NCI-H2171 (cell line): ENCODE measurements around the gene AKAP10.
A peak's percentile ranks its signal among the peaks of the same experiment; 100 is the strongest.
"Not testable (repeated sequence)": the region's sequence is repeated elsewhere in the genome, so short reads cannot be mapped to it uniquely, and the experiment has no call there.

Experiments used
- DNase-seq: peaks from one replicate; lab custom pipeline; 2025; lab: John Stamatoyannopoulos, UW

AKAP10 gene

DNA sequence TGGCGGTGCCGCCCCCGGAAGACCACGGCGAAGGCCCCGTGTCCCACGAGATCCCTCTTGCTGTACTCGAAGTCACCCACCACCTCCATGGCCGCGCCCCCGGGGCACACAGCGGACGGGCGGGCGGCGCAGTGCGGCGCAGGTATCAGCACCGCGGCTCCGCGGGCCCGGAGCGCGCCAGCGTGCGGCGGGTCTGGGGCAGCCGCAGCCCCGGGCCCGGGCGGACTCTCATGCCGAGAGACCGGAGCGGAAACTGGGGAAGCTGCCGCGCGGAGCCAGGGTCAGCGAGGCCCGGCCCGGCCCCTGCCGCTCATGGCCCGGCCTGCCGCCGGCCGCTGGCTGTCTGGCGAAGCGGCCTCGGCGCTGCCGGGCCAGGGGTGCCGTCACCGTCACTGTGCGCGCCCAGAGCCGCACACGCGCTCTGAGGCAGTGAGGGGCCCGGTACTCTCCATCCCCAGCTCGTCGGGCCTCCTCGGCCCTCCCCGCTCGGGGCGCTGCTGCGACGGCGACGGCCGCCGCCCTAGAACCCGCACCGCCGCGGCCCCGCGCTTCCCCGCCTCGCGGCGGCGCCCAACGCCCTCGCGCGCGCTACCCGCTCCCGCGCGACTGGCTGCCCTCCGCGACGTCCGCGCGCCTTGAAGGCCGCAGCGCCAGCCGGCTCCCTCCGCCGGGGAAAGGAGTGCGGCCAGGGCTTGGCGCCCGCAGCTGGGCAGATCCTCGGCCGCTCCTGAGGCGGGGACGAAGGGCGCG lies 110.1 kb downstream of the AKAP10 start, which contains the start of gene ULK2:
TSS of gene ULK2 (minus strand) at position 608 of the 750 bp plus-strand sequence. CDS start at position 89, 519 bp downstream.
- DNase-seq: peak; percentile 62

GRCh38 chr17:19867079-19867328 lies 110.6 kb downstream of the AKAP10 start:
- peak; percentile 39 for DNase-seq

- DNase-seq: no peak
Measured at GRCh38 chr17:19865021-19865420, 112.6 kb downstream of the AKAP10 start.

- DNase-seq: not testable (repeated sequence)
Measured at GRCh38 chr17:19860647-19861177, 116.9 kb downstream of the AKAP10 start.

DNA sequence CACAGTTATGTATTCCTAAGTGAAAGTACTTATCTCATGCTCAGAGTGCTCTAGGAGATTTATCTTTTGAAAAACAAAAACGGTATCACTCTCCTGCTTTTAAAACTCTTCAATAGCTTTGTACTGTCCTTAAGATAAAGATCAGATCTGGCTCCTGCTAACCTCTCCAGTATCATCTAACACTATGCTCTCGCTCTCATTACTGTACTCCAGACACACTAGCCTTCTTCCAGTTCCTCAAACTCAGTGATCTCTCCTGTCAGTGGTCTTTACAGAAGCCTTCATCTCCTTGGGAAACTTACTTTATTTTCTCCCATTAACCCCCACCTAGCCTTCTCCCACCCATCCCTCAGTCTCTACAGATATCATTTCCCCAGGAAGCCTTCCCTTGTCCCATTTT lies 120.0 kb downstream of the AKAP10 start:
- no peak for DNase-seq
